IMR-90 (cell line): Measurements from ENCODE around the gene CCND3. TPM values are rescaled to one million over a fixed set of nuclear protein-coding genes. Genes with fewer than 3 reads are reported as not detected.

Source experiments
- ATAC-seq: fragments of 200-7000 bp; cut with Tn5 transposase; 2 replicates; pipeline ENCODE4 v1.9.1; 2020; ENCODE audit warnings: low read depth, mild to moderate bottlenecking, moderate library complexity
- BruUV-seq: library from RNA; stranded (reverse); fragments of 400-500 nt; replicated peaks from 2 replicates; lab custom pipeline; 2021; lab: Mats Ljungman, UMichigan
- CTCF ChIA-PET: fragments of 300-600 bp; formaldehyde crosslinking; extraction: SDS; loops from one replicate; lab custom pipeline; 2021; ENCODE audit warnings: antibody characterized with exemption; lab: Yijun Ruan, JAX
- POLR2A ChIA-PET: fragments of 300-600 bp; sonication (Branson Sonifier 250); formaldehyde crosslinking; loops from one replicate; lab custom pipeline; 2022; ENCODE audit warnings: antibody characterized with exemption; ENCODE audit not compliant: unreplicated experiment; lab: Charles Lee
- DNase-seq: peaks from one replicate; pipeline ENCODE4 v3.0.0; 2013
- H2AFZ ChIP-seq: replicated peaks from 2 replicates; pipeline ENCODE3; 2013; ENCODE audit warnings: low read length, mild to moderate bottlenecking; ENCODE audit not compliant: poor library complexity
- H2AK5ac ChIP-seq: 2 replicates; pipeline ENCODE4 v1.6.1; 2013; ENCODE audit warnings: low read depth, low read length, inconsistent platforms
- H2AK9ac ChIP-seq: replicated peaks from 2 replicates; pipeline ENCODE3; 2013; ENCODE audit warnings: mild to moderate bottlenecking, low read depth, low read length, moderate library complexity; ENCODE audit not compliant: poor library complexity
- H2BK120ac ChIP-seq: 2 replicates; pipeline ENCODE4 v1.6.1; 2013; ENCODE audit warnings: low read depth, low read length, inconsistent platforms
- H2BK15ac ChIP-seq: 3 replicates; pipeline ENCODE4 v1.6.1; 2013; ENCODE audit warnings: low read depth, low read length, inconsistent platforms
- H2BK20ac ChIP-seq: 2 replicates; pipeline ENCODE4 v1.6.1; 2013; ENCODE audit warnings: low read depth, mild to moderate bottlenecking, inconsistent platforms, low read length, moderate library complexity
- H2BK5ac ChIP-seq: 2 replicates; pipeline ENCODE4 v1.6.1; 2013; ENCODE audit warnings: mild to moderate bottlenecking, low read depth, low read length, inconsistent platforms; ENCODE audit not compliant: poor library complexity, severe bottlenecking
- H3K14ac ChIP-seq: replicated peaks from 2 replicates; pipeline ENCODE4 v1.6.1; 2013; ENCODE audit warnings: low read depth, low read length, inconsistent platforms
- H3K18ac ChIP-seq: 2 replicates; pipeline ENCODE4 v1.6.1; 2013; ENCODE audit warnings: low read depth, low read length, control low read depth
- H3K23ac ChIP-seq: 2 replicates; pipeline ENCODE4 v1.6.1; 2013; ENCODE audit warnings: low read depth, low read length, inconsistent platforms
- H3K27ac ChIP-seq: 2 replicates; pipeline ENCODE4 v1.5.1; 2013; ENCODE audit warnings: mild to moderate bottlenecking, control low read depth, low read length; ENCODE audit not compliant: insufficient read depth
- H3K27me3 ChIP-seq: 2 replicates; pipeline ENCODE4 v1.6.1; 2013; ENCODE audit warnings: low read length; ENCODE audit not compliant: control insufficient read depth, insufficient read depth
- H3K36me3 ChIP-seq: 2 replicates; pipeline ENCODE4 v1.6.1; 2013; ENCODE audit warnings: low read length, mixed read lengths; ENCODE audit not compliant: control insufficient read depth, insufficient read depth
- H3K4ac ChIP-seq: 2 replicates; pipeline ENCODE4 v1.6.1; 2013; ENCODE audit warnings: low read depth, low read length, inconsistent platforms
- H3K4me1 ChIP-seq: 2 replicates; pipeline ENCODE4 v1.6.1; 2013; ENCODE audit warnings: low read length, mixed read lengths; ENCODE audit not compliant: control insufficient read depth, insufficient read depth
- H3K4me2 ChIP-seq: 2 replicates; pipeline ENCODE4 v1.6.1; 2013; ENCODE audit warnings: low read depth, mild to moderate bottlenecking, control low read depth, low read length, moderate library complexity
- H3K4me3 ChIP-seq: 2 replicates; pipeline ENCODE4 v1.5.1; 2013; ENCODE audit warnings: low read depth, mild to moderate bottlenecking, control low read depth, low read length, moderate library complexity; ENCODE audit not compliant: insufficient read depth
- H3K56ac ChIP-seq: 2 replicates; pipeline ENCODE4 v1.6.1; 2013; ENCODE audit warnings: low read length, inconsistent platforms; ENCODE audit not compliant: insufficient read depth; ENCODE audit errors: extremely low read depth
- H3K79me1 ChIP-seq, 2 experiments: 2 replicates each; pipeline ENCODE4 v1.6.1; 2013; ENCODE audit warnings: low read length in 2 of 2, inconsistent platforms in 1 of 2, low read depth in 1 of 2
- H3K9ac ChIP-seq: 2 replicates; pipeline ENCODE4 v1.6.1; 2013; ENCODE audit warnings: low read depth, low read length, control low read depth
- H3K9me1 ChIP-seq: 2 replicates; pipeline ENCODE4 v1.6.1; 2013; ENCODE audit warnings: low read length, inconsistent platforms; ENCODE audit not compliant: insufficient read depth
- H3K9me3 ChIP-seq: 2 replicates; pipeline ENCODE4 v1.6.1; 2013; ENCODE audit warnings: low read length; ENCODE audit not compliant: control insufficient read depth, insufficient read depth
- H4K20me1 ChIP-seq: 2 replicates; pipeline ENCODE4 v1.6.1; 2013; ENCODE audit warnings: low read length, inconsistent platforms; ENCODE audit not compliant: insufficient read depth
- H4K5ac ChIP-seq: 2 replicates; pipeline ENCODE4 v1.6.1; 2013; ENCODE audit warnings: mild to moderate bottlenecking, low read depth, low read length, control low read depth
- H4K8ac ChIP-seq, 2 experiments: 2 replicates each; pipeline ENCODE4 v1.6.1; 2013; ENCODE audit warnings: low read depth in 2 of 2, low read length in 2 of 2, control low read depth in 1 of 2, inconsistent platforms in 1 of 2
- H4K91ac ChIP-seq: 2 replicates; pipeline ENCODE4 v1.6.1; 2013; ENCODE audit warnings: low read depth, low read length, inconsistent platforms; ENCODE audit not compliant: insufficient read depth
- FOS ChIP-seq: fragments of 150-350 bp; IDR thresholded peaks from 2 replicates; pipeline ENCODE4 v1.6.1; 2016; ENCODE audit warnings: low read depth, low read length
- MAFK ChIP-seq: IDR thresholded peaks from 2 replicates; pipeline ENCODE4 v1.6.1; 2012; ENCODE audit warnings: low read depth, low read length, improper control_type of control experiment
- WGBS, 2 experiments: methylation state at CpG; one replicate each; pipeline versions ENCODE4 v1.1.5 to v1.1.7; 2013; ENCODE audit warnings: missing lambda C conversion rate in 2 of 2; ENCODE audit not compliant: insufficient read length in 1 of 2; ENCODE audit errors: extremely low coverage in 2 of 2; 5-methylcytosine and 5-hydroxymethylcytosine counted together
- dilution Hi-C: fragments of 300-500 bp; cut with HindIII; formaldehyde crosslinking; loops from one replicate; pipeline ENCODE4 v1.14.3; 2018; ENCODE audit warnings: low sequenced_read_pairs; ENCODE audit not compliant: unreplicated experiment
- in situ Hi-C: fragments of 300-500 bp; cut with MboI; formaldehyde crosslinking; loops from 3 replicates; pipeline ENCODE4 v1.14.3; 2019; ENCODE audit warnings: low sequenced_read_pairs, inconsistent platforms, mixed read lengths
- intact Hi-C: fragments of 100-400 bp; cut with micrococcal nuclease; formaldehyde crosslinking; loops from 2 replicates; pipeline ENCODE4 v1.10.0; 2022
- polyA plus RNA-seq, 3 experiments: library from polyadenylated mRNA; depleted of rRNA; stranded (reverse); fragments of >200 nt; gene quantifications; 2 replicates each; pipeline ENCODE4 v1.2.3, GENCODE V29; 2012; ENCODE audit warnings: low replicate concordance in 1 of 3
- total RNA-seq: library from RNA; depleted of rRNA; stranded (reverse); fragments of >200 nt; gene quantifications from 2 replicates; pipeline ENCODE4 v1.2.3, GENCODE V29; 2012

The CCND3 gene
- total and polyA plus RNA-seq, 2 of the 4 experiments (the other 2 are of a cell fraction), result 19.2 to 61.9 TPM

- Histone ChIP-seq H3K27me3 (no peaks in the 10 kb centered on the region), H3K14ac (peak overlapping the region; percentile 44; the same call in 1 of the 2 replicates), H2BK120ac (peak overlapping the region; percentile 82), H3K9me3 (no peaks in the 10 kb centered on the region), H3K9me1 (peaks cover 20% of the 10 kb centered on the region), H3K23ac (peak overlapping the region; percentile 2; the same call in 1 of the 2 replicates), H4K5ac (peak overlapping the region; percentile 74; the same call in 1 of the 2 replicates), H3K9ac (peak overlapping the region; percentile 40; the same call in 1 of the 2 replicates), H4K20me1 (no peaks in the 10 kb centered on the region), H3K79me1 (no peaks in the 10 kb centered on the region), H3K4me1 (peaks cover 10% of the 10 kb centered on the region), H3K56ac (peak overlapping the region; percentile 13; the same call in 1 of the 2 replicates), H2AK5ac (peak overlapping the region; percentile 2; the same call in 1 of the 2 replicates), H3K4me3 (no peak overlapping the region), H4K8ac (peak overlapping the region; percentile 43 to 47; a peak in 3 of 4 replicates), H3K27ac (peak overlapping the region; percentile 76; the same call in 1 of the 2 replicates), H4K91ac (peak overlapping the region; percentile 78), H2BK15ac (peak overlapping the region; percentile 53; the same call in 1 of the 3 replicates), H3K36me3 (no peaks in the 10 kb centered on the region), H3K18ac (peak overlapping the region; percentile 70), H2BK20ac (peak overlapping the region; percentile 91), H3K4ac (peak overlapping the region; percentile 79), H3K4me2 (peak overlapping the region; percentile 46; the same call in 1 of the 2 replicates), H2AK9ac (no peak overlapping the region), H2AFZ (no peak overlapping the region), H2BK5ac (peak overlapping the region; percentile 62)
- in situ Hi-C loops, result no loop called here
- TF ChIP-seq MAFK, result peak; percentile 80
- no peak for TF ChIP-seq FOS
- DNase-seq, result peak; percentile 30
- 90% methylated on average over 1 of the region's 7 CpGs; no CpG with 5 or more reads in 1 of the 2 experiments for WGBS, 2 experiments
- intact Hi-C loops, result no loop called here
- dilution Hi-C loops, result no loop called here
- no peak; the same call in 1 of the 2 replicates for ATAC-seq
- CTCF ChIA-PET, result interaction anchor here (0.5 to 1.0 kb wide), 2 partner anchors 181 to 1390 kb away, joined by 4 read pairs; no protein-coding TSS in a partner anchor
- POLR2A ChIA-PET, result no interaction called here
- BruUV-seq, result no TSS peak
These were observed 26.0 kb upstream of the CCND3 start for GRCh38 chr6:41967312-41968287.
